GM20000 (cell line): ENCODE data around the gene GPER1.
"Not testable (repeated sequence)": the region's sequence is repeated elsewhere in the genome, so short reads cannot be mapped to it uniquely, and the experiment has no call there.

ENCODE experiments used
- DNase-seq: peaks from one replicate; pipeline ENCODE4 v3.0.0; 2012; ENCODE audit warnings: low spot score
- TF ChIP-seq, protein P1 (sequence below): IDR thresholded peaks from 2 replicates; pipeline ENCODE4 v1.5.1; 2012; ENCODE audit warnings: mild to moderate bottlenecking, control low read depth; ENCODE audit errors: extremely low read depth, missing control alignments

GPER1 gene

DNA sequence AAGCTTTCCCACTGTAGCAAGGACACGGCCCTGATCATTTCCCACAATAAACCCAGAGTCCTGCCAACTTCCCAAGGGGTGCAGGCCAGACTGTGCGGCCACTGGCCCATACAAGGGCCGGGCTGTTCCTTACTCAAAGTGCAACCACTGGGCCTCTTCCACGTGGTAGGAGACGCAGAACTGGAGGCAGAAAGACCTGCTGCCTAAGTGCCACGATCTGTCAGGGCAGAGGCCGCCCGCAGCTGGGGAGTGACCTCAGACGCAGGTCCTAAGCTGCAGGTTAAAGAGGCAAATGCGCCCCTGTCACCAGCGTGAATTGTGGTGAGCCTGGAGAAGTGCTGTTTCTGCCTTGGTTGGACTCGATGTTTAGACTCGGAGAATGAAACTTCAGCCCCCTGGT, 26.2 kb downstream of the GPER1 start:
- no peak for DNase-seq
- TF ChIP-seq, protein P1, sequence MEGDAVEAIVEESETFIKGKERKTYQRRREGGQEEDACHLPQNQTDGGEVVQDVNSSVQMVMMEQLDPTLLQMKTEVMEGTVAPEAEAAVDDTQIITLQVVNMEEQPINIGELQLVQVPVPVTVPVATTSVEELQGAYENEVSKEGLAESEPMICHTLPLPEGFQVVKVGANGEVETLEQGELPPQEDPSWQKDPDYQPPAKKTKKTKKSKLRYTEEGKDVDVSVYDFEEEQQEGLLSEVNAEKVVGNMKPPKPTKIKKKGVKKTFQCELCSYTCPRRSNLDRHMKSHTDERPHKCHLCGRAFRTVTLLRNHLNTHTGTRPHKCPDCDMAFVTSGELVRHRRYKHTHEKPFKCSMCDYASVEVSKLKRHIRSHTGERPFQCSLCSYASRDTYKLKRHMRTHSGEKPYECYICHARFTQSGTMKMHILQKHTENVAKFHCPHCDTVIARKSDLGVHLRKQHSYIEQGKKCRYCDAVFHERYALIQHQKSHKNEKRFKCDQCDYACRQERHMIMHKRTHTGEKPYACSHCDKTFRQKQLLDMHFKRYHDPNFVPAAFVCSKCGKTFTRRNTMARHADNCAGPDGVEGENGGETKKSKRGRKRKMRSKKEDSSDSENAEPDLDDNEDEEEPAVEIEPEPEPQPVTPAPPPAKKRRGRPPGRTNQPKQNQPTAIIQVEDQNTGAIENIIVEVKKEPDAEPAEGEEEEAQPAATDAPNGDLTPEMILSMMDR: no peak

DNA sequence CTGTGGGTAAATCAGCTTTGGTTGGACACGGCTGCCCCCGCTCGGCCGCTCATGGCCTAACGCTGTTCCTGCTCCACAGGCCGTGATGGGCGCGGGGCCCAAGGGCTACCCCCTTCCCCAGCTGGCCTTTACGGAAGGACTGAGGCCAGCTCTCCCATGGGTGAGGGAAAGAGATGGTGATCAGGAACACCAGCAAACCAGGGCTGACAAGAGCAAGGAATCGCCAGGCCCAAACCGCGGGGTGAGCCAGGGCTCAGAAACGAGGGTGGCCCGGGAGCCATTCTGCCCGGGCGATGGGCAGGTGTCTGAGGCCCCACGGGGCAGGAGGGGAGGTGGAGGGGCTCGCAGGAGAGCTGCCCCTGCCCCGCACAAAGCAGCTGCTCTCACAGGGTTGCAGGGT, 26.6 kb downstream of the GPER1 start:
- DNase-seq: no peak
- TF ChIP-seq, protein P1: no peak

DNA sequence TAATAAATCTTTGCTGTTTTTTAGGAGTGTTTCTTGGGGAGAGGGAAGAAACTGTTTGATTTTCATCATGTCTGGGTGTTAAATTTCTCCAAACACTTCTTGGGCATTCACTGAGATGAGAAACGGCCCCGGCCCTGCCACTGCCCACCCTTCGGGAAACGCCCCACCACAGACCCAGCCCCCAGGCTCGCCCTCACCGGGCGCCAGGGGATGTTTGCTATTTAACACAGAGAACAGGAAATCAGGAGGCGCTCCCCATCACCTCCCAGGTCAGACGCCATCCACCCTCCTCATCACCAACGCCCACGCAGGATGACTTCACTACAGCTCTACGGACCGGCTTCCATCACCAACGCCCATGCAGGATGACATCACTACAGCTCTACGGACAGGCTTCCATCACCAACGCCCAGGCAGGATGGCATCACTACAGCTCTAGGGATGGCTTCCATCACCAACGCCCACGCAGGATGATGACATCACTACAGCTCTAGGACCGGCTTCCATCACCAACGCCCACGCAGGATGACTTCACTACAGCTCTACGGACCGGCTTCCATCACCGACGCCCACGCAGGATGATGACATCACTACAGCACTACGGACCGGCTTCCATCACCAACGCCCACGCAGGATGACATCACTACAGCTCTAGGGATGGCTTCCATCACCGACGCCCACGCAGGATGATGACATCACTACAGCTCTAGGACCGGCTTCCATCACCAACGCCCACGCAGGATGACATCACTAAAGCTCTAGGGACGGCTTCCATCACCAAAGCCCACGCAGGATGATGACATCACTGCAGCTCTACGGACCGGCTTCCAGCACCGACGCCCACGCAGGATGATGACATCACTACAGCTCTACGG, 27.5 kb downstream of the GPER1 start:
- DNase-seq: not testable (repeated sequence)

DNA sequence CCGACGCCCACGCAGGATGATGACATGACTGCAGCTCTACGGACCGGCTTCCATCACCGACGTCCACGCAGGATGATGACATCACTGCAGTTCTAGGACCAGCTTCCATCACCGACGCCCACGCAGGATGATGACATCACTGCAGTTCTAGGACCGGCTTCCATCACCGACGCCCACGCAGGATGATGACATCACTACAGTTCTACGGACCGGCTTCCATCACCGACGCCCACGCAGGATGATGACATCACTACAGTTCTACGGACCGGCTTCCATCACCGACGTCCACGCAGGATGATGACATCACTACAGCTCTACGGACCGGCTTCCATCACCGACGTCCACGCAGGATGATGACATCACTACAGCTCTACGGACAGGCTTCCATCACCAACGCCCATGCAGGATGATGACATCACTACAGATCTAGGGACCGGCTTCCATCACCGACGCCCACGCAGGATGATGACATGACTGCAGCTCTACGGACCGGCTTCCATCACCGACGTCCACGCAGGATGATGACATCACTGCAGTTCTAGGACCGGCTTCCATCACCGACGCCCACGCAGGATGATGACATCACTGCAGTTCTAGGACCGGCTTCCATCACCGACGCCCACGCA, 28.6 kb downstream of the GPER1 start:
- not testable (repeated sequence) for DNase-seq

DNA sequence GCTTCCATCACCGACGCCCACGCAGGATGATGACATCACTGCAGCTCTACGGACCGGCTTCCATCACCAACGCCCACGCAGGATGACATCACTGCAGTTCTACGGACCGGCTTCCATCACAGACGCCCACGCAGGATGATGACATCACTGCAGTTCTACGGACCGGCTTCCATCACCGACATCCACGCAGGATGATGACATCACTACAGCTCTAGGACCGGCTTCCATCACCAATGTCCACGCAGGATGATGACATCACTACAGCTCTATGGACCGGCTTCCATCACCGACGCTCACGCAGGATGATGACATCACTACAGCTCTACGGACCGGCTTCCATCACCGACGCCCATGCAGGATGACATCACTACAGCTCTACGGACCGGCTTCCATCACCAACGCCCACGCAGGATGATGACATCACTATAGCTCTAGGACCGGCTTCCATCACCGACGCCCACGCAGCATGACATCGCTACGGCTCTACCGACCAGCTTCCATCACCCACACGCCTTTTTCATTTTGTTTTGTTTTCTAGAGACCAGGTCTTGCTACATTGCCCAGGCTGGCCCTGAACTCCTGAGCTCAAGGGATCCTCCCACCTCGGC, 29.5 kb downstream of the GPER1 start:
- TF ChIP-seq, protein P1: no peak
- no peak for DNase-seq

DNA sequence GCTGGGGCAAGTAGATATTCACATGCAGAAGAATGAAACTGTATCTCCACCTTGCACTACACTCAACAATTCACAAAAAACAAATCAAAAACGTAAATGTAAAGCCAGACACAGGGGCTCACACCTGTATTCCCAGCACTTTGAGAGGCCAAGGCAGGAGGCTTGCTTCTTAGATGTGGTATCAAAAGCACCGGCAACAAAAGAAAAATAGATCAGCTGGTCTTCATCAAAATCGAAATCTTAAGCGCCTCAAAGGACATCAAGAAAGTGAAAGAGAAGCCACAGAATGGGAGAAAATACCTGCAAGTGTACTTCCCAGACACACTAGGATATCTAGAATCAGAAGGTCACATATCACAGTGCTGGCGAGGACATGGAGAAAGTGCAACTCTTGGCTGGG, 31.3 kb downstream of the GPER1 start:
- TF ChIP-seq, protein P1: no peak
- no peak for DNase-seq

DNA sequence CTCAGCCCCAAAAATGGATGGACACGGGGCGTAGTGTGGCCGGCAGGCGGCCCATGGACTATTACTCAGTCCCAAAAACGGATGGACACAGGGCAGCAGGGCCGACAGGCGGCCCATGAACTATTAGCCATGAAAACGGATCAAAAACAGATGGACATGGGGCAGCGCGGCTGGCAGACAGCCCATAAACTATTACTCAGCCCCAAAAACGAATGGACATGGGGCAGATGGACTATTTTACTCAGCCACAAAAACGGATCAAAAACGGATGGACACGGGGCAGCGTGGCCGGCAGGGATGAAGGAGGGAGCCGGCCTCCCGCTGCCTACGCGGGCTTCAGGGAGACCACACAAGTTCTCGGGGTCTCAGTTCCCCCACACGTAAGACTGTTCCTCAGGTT, 32.9 kb downstream of the GPER1 start:
- no peak for DNase-seq

DNA sequence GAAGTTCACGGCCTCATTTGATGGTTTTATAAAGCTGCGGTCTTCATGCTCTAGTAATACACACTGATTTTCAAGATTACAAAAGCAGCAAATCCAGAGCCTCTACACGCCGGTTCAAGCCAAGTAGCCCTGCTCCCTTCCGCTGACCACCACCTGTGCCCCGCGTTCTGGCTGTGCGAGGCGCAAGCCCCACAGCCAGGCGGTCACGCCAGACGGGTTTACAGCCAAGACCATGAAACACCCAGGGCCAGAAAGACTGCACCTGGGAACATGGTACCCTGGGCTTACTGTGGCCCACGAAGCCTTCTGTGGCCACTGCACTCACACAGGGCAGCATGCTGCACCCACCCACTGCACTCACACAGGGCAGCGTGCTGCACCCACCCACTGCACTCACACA, 33.6 kb downstream of the GPER1 start:
- DNase-seq: no peak
- TF ChIP-seq, protein P1: no peak

More for the DNA sequence above, 32.9 kb downstream of the GPER1 start:
- TF ChIP-seq, protein P1: no peak
